K562 (cell line): Measurements from ENCODE around the gene CPHXL2. TPM values are rescaled to one million over a fixed set of nuclear protein-coding genes. Genes with fewer than 3 reads are reported as not detected.

Source experiments
- ARHGAP35 ChIP-seq: fragments of 450-650 bp; IDR thresholded peaks from 2 replicates; pipeline ENCODE4 v1.6.1; 2018; ENCODE audit not compliant: partially characterized antibody
- CEBPG ChIP-seq, 3 experiments: fragments of 200-800 bp in 1 of 3; sonication (Bioruptor generic) in 1 of 3; sonication (generic) in 1 of 3; formaldehyde crosslinking in 1 of 3; IDR thresholded peaks in 2 of 3; conservative IDR thresholded peaks in 1 of 3; 2 replicates each; pipeline versions ENCODE4 v1.6.1 to v1.8.0; 2016 to 2022; ENCODE audit warnings: missing compliant biosample characterization in 2 of 3, missing genetic modification characterization in 2 of 3, mild to moderate bottlenecking in 1 of 3, missing genetic modification reagents in 1 of 3
- EP400 ChIP-seq: fragments of 450-650 bp; IDR thresholded peaks from 2 replicates; pipeline ENCODE4 v1.6.1; 2017; ENCODE audit warnings: antibody characterized with exemption, mild to moderate bottlenecking, moderate library complexity
- EWSR1 ChIP-seq: fragments of 450-650 bp; IDR thresholded peaks from 2 replicates; pipeline ENCODE4 v1.6.1; 2018; ENCODE audit warnings: borderline replicate concordance, mild to moderate bottlenecking, low read depth, moderate library complexity; ENCODE audit not compliant: partially characterized antibody
- HDAC1 ChIP-seq, 2 experiments: fragments of 450-650 bp; IDR thresholded peaks; 2 replicates each; pipeline ENCODE4 v1.6.1; 2016 to 2017; ENCODE audit warnings: inconsistent platforms in 1 of 2, mild to moderate bottlenecking in 1 of 2, moderate library complexity in 1 of 2
- KAT7 ChIP-seq: sonication (generic); formaldehyde crosslinking; IDR thresholded peaks from 2 replicates; pipeline ENCODE4 v1.8.0; 2022; ENCODE audit warnings: missing genetic modification reagents, mild to moderate bottlenecking, borderline replicate concordance
- MAFF ChIP-seq: IDR thresholded peaks from 2 replicates; pipeline ENCODE4 v1.6.1; 2012; ENCODE audit warnings: low read length, improper control_type of control experiment
- MCM5 ChIP-seq: fragments of 450-650 bp; IDR thresholded peaks from 2 replicates; pipeline ENCODE4 v1.6.1; 2016; ENCODE audit warnings: low read depth
- MTA3 ChIP-seq: fragments of 450-650 bp; formaldehyde crosslinking; IDR thresholded peaks from 2 replicates; pipeline ENCODE4 v1.6.1; 2017; ENCODE audit warnings: mild to moderate bottlenecking, borderline replicate concordance
- NR2C1 ChIP-seq, 2 experiments: fragments of 450-650 bp; IDR thresholded peaks; 2 replicates each; pipeline ENCODE4 v1.6.1; 2017; ENCODE audit warnings: mild to moderate bottlenecking in 2 of 2, antibody characterized with exemption in 1 of 2, inconsistent platforms in 1 of 2, missing compliant biosample characterization in 1 of 2, missing genetic modification characterization in 1 of 2
- TAF7 ChIP-seq: fragments of 450-650 bp; IDR thresholded peaks from 2 replicates; pipeline ENCODE4 v1.6.1; 2016; ENCODE audit warnings: missing genetic modification characterization, missing compliant biosample characterization
- TBL1XR1 ChIP-seq, 2 experiments: IDR thresholded peaks; 2 replicates each; pipeline ENCODE4 v1.6.1; 2012; ENCODE audit warnings: improper control_type of control experiment in 2 of 2, low read length in 2 of 2, mild to moderate bottlenecking in 1 of 2
- TBP ChIP-seq: optimal IDR thresholded peaks from 2 replicates; pipeline ENCODE3; 2011; ENCODE audit warnings: low read depth, low read length, improper control_type of control experiment
- ZBTB17 ChIP-seq: fragments of 450-650 bp; formaldehyde crosslinking; IDR thresholded peaks from 2 replicates; pipeline ENCODE4 v1.4.0; 2020; ENCODE audit warnings: mild to moderate bottlenecking
- ZNF197 ChIP-seq: fragments of 200-800 bp; sonication (Bioruptor generic); IDR thresholded peaks from 2 replicates; pipeline ENCODE4 v1.6.1; 2016; ENCODE audit warnings: low read depth, missing genetic modification characterization, missing compliant biosample characterization
- ZNF212 ChIP-seq: fragments of 450-650 bp; formaldehyde crosslinking; IDR thresholded peaks from 2 replicates; pipeline ENCODE4 v1.4.0; 2020; ENCODE audit warnings: mild to moderate bottlenecking
- ZNF57 ChIP-seq: fragments of 450-650 bp; formaldehyde crosslinking; IDR thresholded peaks from 2 replicates; pipeline ENCODE4 v1.4.0; 2020; ENCODE audit warnings: mild to moderate bottlenecking, moderate library complexity
- polyA plus RNA-seq, 8 experiments: library from polyadenylated mRNA; depleted of rRNA in 4 of 8; stranded (reverse) in 5 of 8; unstranded in 3 of 8; fragments of >200 nt; fragmentation: Nextera tagmentation in 2 of 8; fragmentation: Illumina TruSeq in 1 of 8; extraction: Ambion mirVana in 2 of 8; extraction: Trizol in 1 of 8; gene quantifications; 2 replicates each; pipeline versions ENCODE4 v1.2.1 to v1.2.3, GENCODE V29; 2011 to 2014; ENCODE audit warnings: inconsistent platforms in 1 of 8, missing spikeins in 1 of 8
- total RNA-seq, 7 experiments: library from RNA; depleted of rRNA in 6 of 7; stranded (reverse); fragments of >200 nt in 6 of 7; fragmentation: Illumina TruSeq in 2 of 7; extraction: Trizol in 2 of 7; gene quantifications; 2 replicates each; pipeline versions ENCODE4 v1.2.1 to v1.2.3, GENCODE V29; 2011 to 2021; ENCODE audit warnings: low replicate concordance in 1 of 7
- TF ChIP-seq, protein P1 (sequence below): fragments of 450-650 bp; formaldehyde crosslinking; IDR thresholded peaks from 2 replicates; pipeline ENCODE4 v1.4.0; 2022; ENCODE audit warnings: missing genetic modification characterization
- TF ChIP-seq, protein P2 (sequence below): fragments of 200-800 bp; sonication (Bioruptor generic); IDR thresholded peaks from 2 replicates; pipeline ENCODE4 v1.6.1; 2017; ENCODE audit warnings: missing genetic modification characterization, missing compliant biosample characterization
- TF ChIP-seq, protein P3 (sequence below): fragments of 250-450 bp; sonication (Bioruptor Pico); IDR thresholded peaks from 2 replicates; pipeline ENCODE4 v1.8.0; 2021; ENCODE audit warnings: moderate library complexity, mild to moderate bottlenecking, inconsistent platforms

Gene CPHXL2
- total and polyA plus RNA-seq, 9 of the 15 experiments (the other 6 are each of a cell fraction or from before 2014, with no cell fraction given) = not detected

GRCh38 chr16:75622761-75623605 is 53.8 kb downstream of the CPHXL2 start, which contains the start of gene ADAT1 (continued):
- peak; percentile 86 for TF ChIP-seq ARHGAP35
- TF ChIP-seq TBP = peak; percentile 74
- TF ChIP-seq TBL1XR1 (IDR thresholded peaks at IDR 0.05; ENCODE audit: low read length in 2 of 2) = peak in 1 of 2 experiments; percentile 0; a peak in 1 of 4 replicates
- 0 out of 2 replicates have a peak, but pooled peaks have one; percentile 42 for TF ChIP-seq ZNF212
- 0 out of 2 replicates have a peak, but pooled peaks have one; percentile 47 for TF ChIP-seq ZBTB17
- TF ChIP-seq CEBPG (CRISPR knock-in tag; IDR thresholded peaks at IDR 0.05) = no peak
- no peak for TF ChIP-seq CEBPG (tag; conservative IDR thresholded peaks at IDR 0.05 in 1 of 2, IDR thresholded peaks at IDR 0.05 in 1 of 2)
- TF ChIP-seq, protein P1, sequence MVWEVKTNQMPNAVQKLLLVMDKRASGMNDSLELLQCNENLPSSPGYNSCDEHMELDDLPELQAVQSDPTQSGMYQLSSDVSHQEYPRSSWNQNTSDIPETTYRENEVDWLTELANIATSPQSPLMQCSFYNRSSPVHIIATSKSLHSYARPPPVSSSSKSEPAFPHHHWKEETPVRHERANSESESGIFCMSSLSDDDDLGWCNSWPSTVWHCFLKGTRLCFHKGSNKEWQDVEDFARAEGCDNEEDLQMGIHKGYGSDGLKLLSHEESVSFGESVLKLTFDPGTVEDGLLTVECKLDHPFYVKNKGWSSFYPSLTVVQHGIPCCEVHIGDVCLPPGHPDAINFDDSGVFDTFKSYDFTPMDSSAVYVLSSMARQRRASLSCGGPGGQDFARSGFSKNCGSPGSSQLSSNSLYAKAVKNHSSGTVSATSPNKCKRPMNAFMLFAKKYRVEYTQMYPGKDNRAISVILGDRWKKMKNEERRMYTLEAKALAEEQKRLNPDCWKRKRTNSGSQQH (CRISPR knock-in tag) = no peak
- peak; percentile 86 for TF ChIP-seq EP400
- TF ChIP-seq, protein P2, sequence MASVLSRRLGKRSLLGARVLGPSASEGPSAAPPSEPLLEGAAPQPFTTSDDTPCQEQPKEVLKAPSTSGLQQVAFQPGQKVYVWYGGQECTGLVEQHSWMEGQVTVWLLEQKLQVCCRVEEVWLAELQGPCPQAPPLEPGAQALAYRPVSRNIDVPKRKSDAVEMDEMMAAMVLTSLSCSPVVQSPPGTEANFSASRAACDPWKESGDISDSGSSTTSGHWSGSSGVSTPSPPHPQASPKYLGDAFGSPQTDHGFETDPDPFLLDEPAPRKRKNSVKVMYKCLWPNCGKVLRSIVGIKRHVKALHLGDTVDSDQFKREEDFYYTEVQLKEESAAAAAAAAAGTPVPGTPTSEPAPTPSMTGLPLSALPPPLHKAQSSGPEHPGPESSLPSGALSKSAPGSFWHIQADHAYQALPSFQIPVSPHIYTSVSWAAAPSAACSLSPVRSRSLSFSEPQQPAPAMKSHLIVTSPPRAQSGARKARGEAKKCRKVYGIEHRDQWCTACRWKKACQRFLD (CRISPR knock-in tag) = peak; percentile 90
- peak; percentile 48; the same call in 1 of the 2 replicates for TF ChIP-seq NR2C1 (IDR thresholded peaks at IDR 0.05)
- TF ChIP-seq NR2C1 (tag; IDR thresholded peaks at IDR 0.05) = 0 out of 2 replicates have a peak, but pooled peaks have one; percentile 56
- no peak for TF ChIP-seq TAF7 (tag)
- TF ChIP-seq KAT7 (CRISPR knock-in tag) = 0 out of 2 replicates have a peak, but pooled peaks have one; percentile 41
- TF ChIP-seq HDAC1 (IDR thresholded peaks at IDR 0.05) = peak in 1 of 2 experiments; percentile 97; a peak in 2 of 4 replicates
- no peak for TF ChIP-seq EWSR1
- peak; percentile 47; the same call in 1 of the 2 replicates for TF ChIP-seq MTA3
- peak; percentile 70; the same call in 1 of the 2 replicates for TF ChIP-seq ZNF197 (CRISPR knock-in tag)
- TF ChIP-seq, protein P3, sequence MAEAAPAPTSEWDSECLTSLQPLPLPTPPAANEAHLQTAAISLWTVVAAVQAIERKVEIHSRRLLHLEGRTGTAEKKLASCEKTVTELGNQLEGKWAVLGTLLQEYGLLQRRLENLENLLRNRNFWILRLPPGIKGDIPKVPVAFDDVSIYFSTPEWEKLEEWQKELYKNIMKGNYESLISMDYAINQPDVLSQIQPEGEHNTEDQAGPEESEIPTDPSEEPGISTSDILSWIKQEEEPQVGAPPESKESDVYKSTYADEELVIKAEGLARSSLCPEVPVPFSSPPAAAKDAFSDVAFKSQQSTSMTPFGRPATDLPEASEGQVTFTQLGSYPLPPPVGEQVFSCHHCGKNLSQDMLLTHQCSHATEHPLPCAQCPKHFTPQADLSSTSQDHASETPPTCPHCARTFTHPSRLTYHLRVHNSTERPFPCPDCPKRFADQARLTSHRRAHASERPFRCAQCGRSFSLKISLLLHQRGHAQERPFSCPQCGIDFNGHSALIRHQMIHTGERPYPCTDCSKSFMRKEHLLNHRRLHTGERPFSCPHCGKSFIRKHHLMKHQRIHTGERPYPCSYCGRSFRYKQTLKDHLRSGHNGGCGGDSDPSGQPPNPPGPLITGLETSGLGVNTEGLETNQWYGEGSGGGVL (CRISPR knock-in tag) = no peak
- no peak for TF ChIP-seq ZNF57 (CRISPR knock-in tag)
- no peak for TF ChIP-seq MCM5
- TF ChIP-seq MAFF = peak; percentile 42; the same call in 1 of the 2 replicates
